Right renal cortex interstitium (tissue), 3 donors: Measurements from ENCODE around the gene RBMS3. TPM values are rescaled to one million over a fixed set of nuclear protein-coding genes. Genes with fewer than 3 reads are reported as not detected.
"Not testable (repeated sequence)": the region's sequence is repeated elsewhere in the genome, so short reads cannot be mapped to it uniquely, and the experiment has no call there.

Experiments used
- DNase-seq, 3 donors: peaks; one replicate each; pipeline ENCODE4 v3.0.0-alpha.2; 2013; ENCODE audit warnings: low read depth in 3 of 3, low spot score in 2 of 3
- polyA plus RNA-seq, 3 donors: library from polyadenylated mRNA; unstranded; fragments of 120-200 nt; gene quantifications; one replicate each; pipeline ENCODE4 v1.2.1, GENCODE V29; 2013; ENCODE audit not compliant: insufficient read length in 3 of 3

Gene RBMS3
- polyA plus RNA-seq, 3 donors = 11.6 to 15.4 (median 12.5) TPM

GRCh38 chr3:29307295-29307694 lies 26.4 kb downstream of the RBMS3 start:
- DNase-seq = no peak

- DNase-seq = no peak
Measured at GRCh38 chr3:29310865-29311264, 30.0 kb downstream of the RBMS3 start.

- DNase-seq = no peak
Measured at GRCh38 chr3:29311795-29312194, 30.9 kb downstream of the RBMS3 start.

- no peak for DNase-seq
Measured at GRCh38 chr3:29312395-29312794, 31.5 kb downstream of the RBMS3 start.

GRCh38 chr3:29312960-29313452 lies 32.1 kb downstream of the RBMS3 start:
- DNase-seq = no peak

- DNase-seq = no peak
Measured at GRCh38 chr3:29313981-29314726, 33.3 kb downstream of the RBMS3 start.

- no peak for DNase-seq
Measured at GRCh38 chr3:29314727-29315088, 33.8 kb downstream of the RBMS3 start.

GRCh38 chr3:29317659-29318173 lies 36.8 kb downstream of the RBMS3 start:
- no peak for DNase-seq

- no peak for DNase-seq
Measured at GRCh38 chr3:29318251-29318650, 37.4 kb downstream of the RBMS3 start.

GRCh38 chr3:29319262-29319661 lies 38.4 kb downstream of the RBMS3 start:
- DNase-seq = no peak

GRCh38 chr3:29319798-29320197 lies 38.9 kb downstream of the RBMS3 start:
- DNase-seq = no peak

- DNase-seq = no peak
Measured at GRCh38 chr3:29322586-29322985, 41.7 kb downstream of the RBMS3 start.

- DNase-seq = no peak
Measured at GRCh38 chr3:29324180-29324651, 43.3 kb downstream of the RBMS3 start.

GRCh38 chr3:29326540-29326939 lies 45.7 kb downstream of the RBMS3 start:
- DNase-seq = not testable (repeated sequence)

- DNase-seq = no peak
Measured at GRCh38 chr3:29329986-29330890, 49.4 kb downstream of the RBMS3 start.

GRCh38 chr3:29331035-29331434 lies 50.2 kb downstream of the RBMS3 start:
- DNase-seq = no peak

GRCh38 chr3:29331456-29332194 lies 50.8 kb downstream of the RBMS3 start:
- no peak for DNase-seq

- DNase-seq = no peak
Measured at GRCh38 chr3:29332195-29332637, 51.3 kb downstream of the RBMS3 start.

- DNase-seq = no peak
Measured at GRCh38 chr3:29333576-29333975, 52.7 kb downstream of the RBMS3 start.

- DNase-seq = no peak
Measured at GRCh38 chr3:29334706-29335105, 53.8 kb downstream of the RBMS3 start.

GRCh38 chr3:29335438-29335837 lies 54.6 kb downstream of the RBMS3 start:
- DNase-seq = peak; percentile 58 to 82 (median 70)
